ENCODE measurements around the gene KCNIP1. TPM values are rescaled to one million over a fixed set of nuclear protein-coding genes. Genes with fewer than 3 reads are reported as not detected.

KCNIP1 gene
- total RNA-seq, 2 experiments from 2014 or later, result not detected

DNA sequence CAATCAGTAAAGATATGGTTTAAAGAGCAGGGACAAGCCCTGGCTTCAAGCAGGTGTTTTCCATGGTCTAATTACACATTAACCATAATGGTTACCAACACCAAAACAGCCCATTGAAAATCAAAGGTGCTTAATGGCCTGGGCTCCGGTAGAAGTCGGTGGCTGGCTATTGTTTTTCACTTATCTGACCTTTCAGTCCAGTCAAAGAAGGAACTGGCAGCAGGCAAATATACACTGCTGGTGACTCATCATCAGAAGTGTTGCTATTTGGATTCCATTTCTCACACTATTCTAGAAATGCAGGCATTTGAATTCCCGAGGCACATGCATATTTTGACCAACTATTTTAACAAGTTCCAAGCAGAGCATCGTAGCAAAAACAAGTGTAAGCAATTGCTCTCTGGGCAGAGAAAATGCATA, 253.4 kb downstream of the KCNIP1 start:
- CTCF ChIA-PET, result no interaction called here
- TF ChIP-seq, protein P1, sequence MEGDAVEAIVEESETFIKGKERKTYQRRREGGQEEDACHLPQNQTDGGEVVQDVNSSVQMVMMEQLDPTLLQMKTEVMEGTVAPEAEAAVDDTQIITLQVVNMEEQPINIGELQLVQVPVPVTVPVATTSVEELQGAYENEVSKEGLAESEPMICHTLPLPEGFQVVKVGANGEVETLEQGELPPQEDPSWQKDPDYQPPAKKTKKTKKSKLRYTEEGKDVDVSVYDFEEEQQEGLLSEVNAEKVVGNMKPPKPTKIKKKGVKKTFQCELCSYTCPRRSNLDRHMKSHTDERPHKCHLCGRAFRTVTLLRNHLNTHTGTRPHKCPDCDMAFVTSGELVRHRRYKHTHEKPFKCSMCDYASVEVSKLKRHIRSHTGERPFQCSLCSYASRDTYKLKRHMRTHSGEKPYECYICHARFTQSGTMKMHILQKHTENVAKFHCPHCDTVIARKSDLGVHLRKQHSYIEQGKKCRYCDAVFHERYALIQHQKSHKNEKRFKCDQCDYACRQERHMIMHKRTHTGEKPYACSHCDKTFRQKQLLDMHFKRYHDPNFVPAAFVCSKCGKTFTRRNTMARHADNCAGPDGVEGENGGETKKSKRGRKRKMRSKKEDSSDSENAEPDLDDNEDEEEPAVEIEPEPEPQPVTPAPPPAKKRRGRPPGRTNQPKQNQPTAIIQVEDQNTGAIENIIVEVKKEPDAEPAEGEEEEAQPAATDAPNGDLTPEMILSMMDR (IDR thresholded peaks at IDR 0.05), result no peak
- Mint-ChIP-seq H3K27me3 (peaks cover 22% of the 10 kb centered on the region), H3K4me1 (ENCODE audit: low read depth) (no peaks in the 10 kb centered on the region), H3K4me3 (no peak overlapping the region), H3K36me3 (ENCODE audit: low read depth) (no peaks in the 10 kb centered on the region), H3K9me3 (no peaks in the 10 kb centered on the region), H3K27ac (no peak overlapping the region)
- POLR2A ChIA-PET, result no interaction called here
- ATAC-seq (ENCODE audit: poor library complexity) (no peak), DNase-seq (no peak)
- Histone ChIP-seq H3K27ac (ENCODE audit: low read depth in 1 of 2, low read length in 2 of 2) (no peak overlapping the region), H3K36me3 (ENCODE audit: insufficient read depth, low read length) (no peaks in the 10 kb centered on the region), H3K9me3 (ENCODE audit: control insufficient read depth in 1 of 2, insufficient read depth in 1 of 2, low read length in 2 of 2) (no peaks in the 10 kb centered on the region), H3K27me3 (ENCODE audit: control insufficient read depth in 1 of 2, insufficient read depth in 2 of 2, low read length in 2 of 2) (peaks cover 0 to 10% of the 10 kb centered on the region in 2 experiments), H3K4me3 (ENCODE audit: low read length) (no peak overlapping the region), H3K4me1 (ENCODE audit: insufficient read depth, low read length) (no peaks in the 10 kb centered on the region)
- intact Hi-C loops (cut with DNase I, micrococcal nuclease), result no loop called here

- H3K4me1 Mint-ChIP-seq (ENCODE audit: low read depth), result no peaks in the 10 kb centered on the region
- H3K9me3 Mint-ChIP-seq, result no peaks in the 10 kb centered on the region
- ChIA-PET CTCF (no interaction called here), POLR2A (no interaction called here)
- no peak overlapping the region for H3K4me3 ChIP-seq (ENCODE audit: low read length)
- no peak overlapping the region for H3K27ac Mint-ChIP-seq
- DNase-seq (no peak), ATAC-seq (ENCODE audit: poor library complexity) (no peak)
- H3K4me3 Mint-ChIP-seq, result no peak overlapping the region
- intact Hi-C loops (cut with DNase I, micrococcal nuclease), result no loop called here
- H3K27ac ChIP-seq (ENCODE audit: low read depth in 1 of 2, low read length in 2 of 2), result no peak overlapping the region
- no peaks in the 10 kb centered on the region for H3K36me3 Mint-ChIP-seq (ENCODE audit: low read depth)
- H3K27me3 Mint-ChIP-seq, result peaks cover 20% of the 10 kb centered on the region
- H3K36me3 ChIP-seq (ENCODE audit: insufficient read depth, low read length), result no peaks in the 10 kb centered on the region
- TF ChIP-seq, protein P1 (IDR thresholded peaks at IDR 0.05), result no peak
- H3K27me3 ChIP-seq (ENCODE audit: control insufficient read depth in 1 of 2, insufficient read depth in 2 of 2, low read length in 2 of 2), result peaks cover 0 to 10% of the 10 kb centered on the region in 2 experiments
- no peaks in the 10 kb centered on the region for H3K4me1 ChIP-seq (ENCODE audit: insufficient read depth, low read length)
- H3K9me3 ChIP-seq (ENCODE audit: control insufficient read depth in 1 of 2, insufficient read depth in 1 of 2, low read length in 2 of 2), result no peaks in the 10 kb centered on the region
Measured at GRCh38 chr5:170757669-170758068, 253.8 kb downstream of the KCNIP1 start.

DNA sequence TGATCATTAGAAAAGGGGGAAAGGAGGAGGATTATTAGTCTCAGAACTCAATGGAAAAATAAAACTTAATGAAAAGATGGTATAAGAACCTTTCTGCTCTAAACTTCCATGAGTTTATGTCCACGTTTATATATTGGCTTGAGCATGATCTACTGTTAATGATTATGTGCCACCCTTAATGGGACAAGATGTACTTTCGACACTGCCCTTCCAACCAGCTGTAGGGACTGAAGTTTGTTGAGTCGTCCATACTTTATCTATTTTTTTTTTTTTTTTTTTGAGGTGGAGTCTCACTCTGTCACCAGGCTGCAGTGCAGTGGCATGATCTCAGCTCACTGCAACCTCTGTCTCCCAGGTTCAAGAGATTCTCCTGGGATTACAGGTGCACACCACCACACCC, 254.7 kb downstream of the KCNIP1 start:
- Mint-ChIP-seq H3K4me3 (no peak overlapping the region), H3K27ac (no peak overlapping the region), H3K27me3 (peaks cover 14% of the 10 kb centered on the region), H3K9me3 (no peaks in the 10 kb centered on the region), H3K36me3 (ENCODE audit: low read depth) (no peaks in the 10 kb centered on the region), H3K4me1 (ENCODE audit: low read depth) (no peaks in the 10 kb centered on the region)
- no peak overlapping the region for H3K27ac ChIP-seq (ENCODE audit: low read depth in 1 of 2, low read length in 2 of 2)
- no peaks in the 10 kb centered on the region for H3K9me3 ChIP-seq (ENCODE audit: control insufficient read depth in 1 of 2, insufficient read depth in 1 of 2, low read length in 2 of 2)
- ATAC-seq (ENCODE audit: poor library complexity), result no peak
- ChIA-PET POLR2A (no interaction called here), CTCF (no interaction called here)
- peaks cover 0 to 10% of the 10 kb centered on the region in 2 experiments for H3K27me3 ChIP-seq (ENCODE audit: control insufficient read depth in 1 of 2, insufficient read depth in 2 of 2, low read length in 2 of 2)
- TF ChIP-seq, protein P1 (IDR thresholded peaks at IDR 0.05), result no peak
- no peaks in the 10 kb centered on the region for H3K4me1 ChIP-seq (ENCODE audit: insufficient read depth, low read length)
- intact Hi-C loops (cut with DNase I, micrococcal nuclease), result no loop called here
- H3K36me3 ChIP-seq (ENCODE audit: insufficient read depth, low read length), result no peaks in the 10 kb centered on the region
- H3K4me3 ChIP-seq (ENCODE audit: low read length), result no peak overlapping the region
- no peak for DNase-seq

Data from CD4-positive, alpha-beta T cell (primary cell).